GM12878 (cell line): Measurements from ENCODE around the gene FYTTD1. TPM values are rescaled to one million over a fixed set of nuclear protein-coding genes. Genes with fewer than 3 reads are reported as not detected.

Source experiments
- ATAC-seq: fragments of 200-7000 bp; cut with Tn5 transposase; 3 replicates; pipeline ENCODE4 v1.9.1; 2020; ENCODE audit warnings: mild to moderate bottlenecking, moderate library complexity
- BruUV-seq: library from RNA; stranded (reverse); fragments of 400-500 nt; replicated peaks from 2 replicates; lab custom pipeline; 2021; lab: Mats Ljungman, UMichigan
- CTCF ChIA-PET: fragments of 300-600 bp; sonication (Branson Sonifier 250); formaldehyde crosslinking; extraction: SDS; loops from one replicate; lab custom pipeline; 2021; ENCODE audit warnings: inconsistent platforms; lab: Yijun Ruan, JAX
- POLR2A ChIA-PET: fragments of 350-600 bp; formaldehyde crosslinking; extraction: SDS; loops from one replicate; lab custom pipeline; 2021; ENCODE audit warnings: inconsistent platforms; lab: Charles Lee
- RAD21 ChIA-PET: fragments of 300-600 bp; sonication (Branson Sonifier 250); formaldehyde crosslinking; loops from one replicate; lab custom pipeline; 2023; ENCODE audit warnings: antibody characterized with exemption; ENCODE audit not compliant: unreplicated experiment; lab: Charles Lee
- SMC1A ChIA-PET: fragments of 300-600 bp; sonication (Branson Sonifier 250); formaldehyde crosslinking; loops from one replicate; lab custom pipeline; 2023; ENCODE audit not compliant: unreplicated experiment, uncharacterized antibody; lab: Charles Lee
- DNase-seq: peaks from one replicate; pipeline ENCODE4 v3.0.0-alpha.2; 2011; ENCODE audit warnings: low read depth, low spot score
- FAIRE-seq: peaks from 3 replicates; lab custom pipeline; 2011; peaks lifted over from hg19 to GRCh38; lab: Jason Lieb, UNC
- H2AFZ ChIP-seq: 2 replicates; pipeline ENCODE4 v1.6.0; 2011; ENCODE audit warnings: low read depth, low read length, control low read depth; ENCODE audit not compliant: control insufficient read depth
- H3K27ac ChIP-seq: 2 replicates; pipeline ENCODE4 v1.5.1; 2011; ENCODE audit warnings: control low read depth; ENCODE audit not compliant: control insufficient read depth, insufficient read depth
- H3K27me3 ChIP-seq, 2 experiments: replicated peaks in 1 of 2; 2 replicates each; pipeline versions ENCODE4 v1.6.0 to v1.6.1; 2011; ENCODE audit warnings: low read length in 1 of 2; ENCODE audit not compliant: control insufficient read depth in 2 of 2, insufficient read depth in 2 of 2
- H3K36me3 ChIP-seq, 2 experiments: 2 replicates each; pipeline ENCODE4 v1.5.1; 2011; ENCODE audit warnings: low read length in 1 of 2; ENCODE audit not compliant: control insufficient read depth in 2 of 2, insufficient read depth in 2 of 2
- H3K4me1 ChIP-seq: 2 replicates; pipeline ENCODE4 v1.6.1; 2011; ENCODE audit warnings: mild to moderate bottlenecking, low read length, moderate library complexity, mixed read lengths; ENCODE audit not compliant: control insufficient read depth, insufficient read depth
- H3K4me2 ChIP-seq: 2 replicates; pipeline ENCODE4 v1.6.0; 2011; ENCODE audit warnings: control low read depth; ENCODE audit not compliant: control insufficient read depth, insufficient read depth
- H3K4me3 ChIP-seq: fragments of 200-600 bp; sonication (generic); 2 replicates; pipeline ENCODE4 v1.5.1; 2016
- H3K79me2 ChIP-seq: 2 replicates; pipeline ENCODE4 v1.6.0; 2011; ENCODE audit warnings: low read length; ENCODE audit not compliant: control insufficient read depth, insufficient read depth
- H3K9ac ChIP-seq: 2 replicates; pipeline ENCODE4 v1.8.0; 2011; ENCODE audit warnings: low read length, control low read depth, mixed read lengths; ENCODE audit not compliant: control insufficient read depth, insufficient read depth
- H3K9me3 ChIP-seq: replicated peaks from 3 replicates; pipeline ENCODE4 v1.5.1; 2011; ENCODE audit warnings: mild to moderate bottlenecking, low read length; ENCODE audit not compliant: control insufficient read depth, insufficient read depth
- H4K20me1 ChIP-seq: 2 replicates; pipeline ENCODE4 v1.6.0; 2011; ENCODE audit not compliant: control insufficient read depth, insufficient read depth
- BRCA1 ChIP-seq: IDR thresholded peaks from 2 replicates; pipeline ENCODE4 v1.6.1; 2011; ENCODE audit warnings: low read depth, low read length, improper control_type of control experiment
- CHD2 ChIP-seq: IDR thresholded peaks from 2 replicates; pipeline ENCODE4 v1.6.1; 2011; ENCODE audit warnings: low read depth, low read length, improper control_type of control experiment, borderline replicate concordance
- DPF2 ChIP-seq: fragments of 450-650 bp; IDR thresholded peaks from 2 replicates; pipeline ENCODE4 v1.6.1; 2017; ENCODE audit warnings: mild to moderate bottlenecking
- ESRRA ChIP-seq: IDR thresholded peaks from 2 replicates; pipeline ENCODE4 v1.6.1; 2012; ENCODE audit warnings: mild to moderate bottlenecking, low read length, improper control_type of control experiment
- FOXM1 ChIP-seq: IDR thresholded peaks from 2 replicates; pipeline ENCODE4 v1.6.1; 2012; ENCODE audit warnings: low read depth, mild to moderate bottlenecking, inconsistent platforms, low read length, moderate library complexity
- IKZF2 ChIP-seq, 2 experiments: fragments of 450-650 bp; IDR thresholded peaks; 2 replicates each; pipeline ENCODE4 v1.6.1; 2017; ENCODE audit warnings: mild to moderate bottlenecking in 2 of 2, moderate library complexity in 2 of 2
- MTA3 ChIP-seq: IDR thresholded peaks from 2 replicates; pipeline ENCODE4 v1.6.1; 2012; ENCODE audit warnings: low read length, inconsistent platforms, borderline replicate concordance
- MYB ChIP-seq: fragments of 150-350 bp; IDR thresholded peaks from 2 replicates; pipeline ENCODE4 v1.6.1; 2014; ENCODE audit warnings: mild to moderate bottlenecking, low read depth, low read length, borderline replicate concordance
- NFIC ChIP-seq: IDR thresholded peaks from 2 replicates; pipeline ENCODE4 v1.6.1; 2012; ENCODE audit warnings: low read depth, mild to moderate bottlenecking, inconsistent platforms, low read length, moderate library complexity
- PAX8 ChIP-seq: fragments of 450-650 bp; IDR thresholded peaks from 2 replicates; pipeline ENCODE4 v1.6.1; 2017; ENCODE audit warnings: mild to moderate bottlenecking, moderate library complexity
- POLR2AphosphoS2 ChIP-seq: IDR thresholded peaks from 2 replicates; pipeline ENCODE4 v1.6.1; 2011; ENCODE audit warnings: low read depth, mild to moderate bottlenecking, low read length, improper control_type of control experiment, moderate library complexity
- RAD21 ChIP-seq: IDR thresholded peaks from 2 replicates; pipeline ENCODE4 v1.6.1; 2011; ENCODE audit warnings: mild to moderate bottlenecking, low read depth, low read length, moderate library complexity; ENCODE audit not compliant: insufficient read depth
- RB1 ChIP-seq: fragments of 450-650 bp; formaldehyde crosslinking; IDR thresholded peaks from 2 replicates; pipeline ENCODE4 v1.6.1; 2017; ENCODE audit warnings: mild to moderate bottlenecking, borderline replicate concordance
- RUNX3 ChIP-seq: IDR thresholded peaks from 2 replicates; pipeline ENCODE4 v1.6.1; 2012; ENCODE audit warnings: low read length, inconsistent platforms
- SMC3 ChIP-seq: IDR thresholded peaks from 2 replicates; pipeline ENCODE4 v1.6.1; 2011; ENCODE audit warnings: low read length, improper control_type of control experiment, borderline replicate concordance
- SP1 ChIP-seq: IDR thresholded peaks from one replicate; pipeline ENCODE4 v1.6.1; 2011; ENCODE audit warnings: low read depth, low read length
- ZZZ3 ChIP-seq: IDR thresholded peaks from 2 replicates; pipeline ENCODE4 v1.6.1; 2011; ENCODE audit warnings: low read depth; ENCODE audit not compliant: control insufficient read depth, insufficient read length
- WGBS: methylation state at CpG from one replicate; pipeline ENCODE4 v1.1.6; 2016; ENCODE audit warnings: low lambda C conversion rate; ENCODE audit not compliant: insufficient replicate concordance, insufficient coverage; ENCODE audit errors: missing lambda C conversion rate; 5-methylcytosine and 5-hydroxymethylcytosine counted together
- in situ Hi-C: fragments of 300-500 bp; cut with MboI; formaldehyde crosslinking; loops from 9 replicates; pipeline ENCODE4 v1.14.3; 2018; ENCODE audit warnings: mixed read lengths
- intact Hi-C: fragments of 100-400 bp; cut with micrococcal nuclease; formaldehyde crosslinking; loops from one replicate; pipeline ENCODE4 v1.14.2; 2022; ENCODE audit not compliant: unreplicated experiment
- polyA plus RNA-seq, 11 experiments: library from polyadenylated mRNA; depleted of rRNA in 4 of 11; unstranded in 6 of 11; stranded (reverse) in 5 of 11; fragments of >200 nt; fragmentation: Nextera tagmentation in 4 of 11; fragmentation: Illumina TruSeq in 1 of 11; extraction: Ambion mirVana in 4 of 11; extraction: Trizol in 1 of 11; gene quantifications; 1 replicate in 1 of 11; 2 replicates in 10 of 11; pipeline versions ENCODE4 v1.2.1 to v1.2.3, GENCODE V29; 2011 to 2016; ENCODE audit warnings: inconsistent platforms in 2 of 11, missing spikeins in 2 of 11, low read depth in 1 of 11
- total RNA-seq, 4 experiments: library from RNA; depleted of rRNA in 3 of 4; stranded (reverse); fragments of >200 nt in 3 of 4; fragmentation: Illumina TruSeq in 1 of 4; extraction: Trizol in 1 of 4; gene quantifications; 2 replicates each; pipeline versions ENCODE4 v1.2.1 to v1.2.3, GENCODE V29; 2013 to 2021
- TF ChIP-seq, protein P1 (sequence below): fragments of 150-350 bp; IDR thresholded peaks from 2 replicates; pipeline ENCODE4 v1.6.1; 2014; ENCODE audit warnings: mild to moderate bottlenecking, low read depth, low read length

The FYTTD1 gene
- total and polyA plus RNA-seq, 10 of the 15 experiments (the other 5 are each of a cell fraction or from before 2014, with no cell fraction given): 25.5 to 101 (median 59.4) TPM

DNA sequence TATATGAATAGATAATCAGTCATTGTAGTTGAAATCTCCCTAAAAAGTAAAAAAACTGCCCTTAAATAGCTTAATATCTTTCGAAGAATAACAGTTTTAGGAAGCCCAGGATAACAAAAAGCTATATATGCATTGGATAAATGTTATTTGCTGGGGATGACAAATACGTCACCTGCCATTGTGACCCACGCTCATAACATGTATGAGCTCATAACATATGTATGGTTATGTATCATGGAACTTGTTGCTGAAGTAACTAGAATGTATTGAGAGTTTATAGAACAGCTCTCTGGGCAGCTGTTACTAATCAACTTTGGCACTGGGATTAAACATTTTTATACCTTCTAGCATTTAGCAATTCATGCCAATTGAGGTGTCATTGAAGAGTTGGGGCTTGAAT is 39.6 kb downstream of the FYTTD1 start:
- no peak overlapping the region for H3K4me2 ChIP-seq
- in situ Hi-C loops: no loop called here
- SMC1A ChIA-PET: interaction anchor here (1.0 to 3.8 kb wide), 8 partner anchors 12 to 78 kb away, joined by 3 to 14 read pairs (median 6); no protein-coding TSS in a partner anchor
- no peaks in the 10 kb centered on the region for H4K20me1 ChIP-seq
- H3K9ac ChIP-seq: no peak overlapping the region
- 0 out of 2 replicates have a peak overlapping the region, but pooled peaks have one; percentile 79 for H3K4me3 ChIP-seq
- no peaks in the 10 kb centered on the region for H3K36me3 ChIP-seq
- TF ChIP-seq FOXM1: no peak
- TF ChIP-seq ESRRA: no peak
- no peak for TF ChIP-seq MYB
- no peak for TF ChIP-seq PAX8
- TF ChIP-seq SMC3: no peak
- TF ChIP-seq NFIC: no peak
- no peak for TF ChIP-seq RB1
- no peak for TF ChIP-seq SP1
- no peak for TF ChIP-seq ZZZ3
- TF ChIP-seq POLR2AphosphoS2: no peak
- TF ChIP-seq MTA3: no peak
- no peak for TF ChIP-seq RAD21
- no peak for TF ChIP-seq CHD2
- TF ChIP-seq, protein P1, sequence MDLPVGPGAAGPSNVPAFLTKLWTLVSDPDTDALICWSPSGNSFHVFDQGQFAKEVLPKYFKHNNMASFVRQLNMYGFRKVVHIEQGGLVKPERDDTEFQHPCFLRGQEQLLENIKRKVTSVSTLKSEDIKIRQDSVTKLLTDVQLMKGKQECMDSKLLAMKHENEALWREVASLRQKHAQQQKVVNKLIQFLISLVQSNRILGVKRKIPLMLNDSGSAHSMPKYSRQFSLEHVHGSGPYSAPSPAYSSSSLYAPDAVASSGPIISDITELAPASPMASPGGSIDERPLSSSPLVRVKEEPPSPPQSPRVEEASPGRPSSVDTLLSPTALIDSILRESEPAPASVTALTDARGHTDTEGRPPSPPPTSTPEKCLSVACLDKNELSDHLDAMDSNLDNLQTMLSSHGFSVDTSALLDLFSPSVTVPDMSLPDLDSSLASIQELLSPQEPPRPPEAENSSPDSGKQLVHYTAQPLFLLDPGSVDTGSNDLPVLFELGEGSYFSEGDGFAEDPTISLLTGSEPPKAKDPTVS: no peak
- TF ChIP-seq BRCA1: no peak
- TF ChIP-seq IKZF2 (IDR thresholded peaks at IDR 0.05): no peak
- no peak for TF ChIP-seq DPF2
- no peak for TF ChIP-seq RUNX3
- TF ChIP-seq, all 136 proteins: peak for 0
- H3K27ac ChIP-seq: no peak overlapping the region; the same call in 1 of the 2 replicates
- H3K27me3 ChIP-seq: no peaks in the 10 kb centered on the region
- ATAC-seq: no peak
- ChIA-PET CTCF (interaction anchor here (0.6 to 2.2 kb wide), 9 partner anchors 9 to 53 kb away, joined by 3 to 6 read pairs (median 3); partner anchors contain the start of gene RUBCN), RAD21 (interaction anchor here (1.0 to 1.2 kb wide), 3 partner anchors 11 to 77 kb away, joined by 3 to 4 read pairs (median 3); no protein-coding TSS in a partner anchor), POLR2A (interaction anchor here (0.7 kb wide), 1 partner anchor 9 kb away, joined by 5 read pairs; no protein-coding TSS in a partner anchor)
- WGBS: 100% methylated on average over 3 of the region's 3 CpGs
- intact Hi-C loops: no loop called here
- no TSS peak for BruUV-seq
- no peak overlapping the region for H2AFZ ChIP-seq
- peaks cover 19% of the 10 kb centered on the region for H3K4me1 ChIP-seq
- H3K9me3 ChIP-seq: no peaks in the 10 kb centered on the region
- no peak for FAIRE-seq
- DNase-seq: no peak
- peaks cover 43% of the 10 kb centered on the region for H3K79me2 ChIP-seq
